IgD-negative memory B cell (primary cell): ENCODE data around the gene TSPAN5. TPM values are rescaled to one million over a fixed set of nuclear protein-coding genes. Genes with fewer than 3 reads are reported as not detected.

Source experiments
- H3K27ac Mint-ChIP-seq, 3 donors: one replicate each; pipeline ENCODE4 v1.8.0; 2020 to 2022; ENCODE audit warnings: mild to moderate bottlenecking in 3 of 3, mixed read lengths in 3 of 3, moderate library complexity in 1 of 3
- H3K27me3 Mint-ChIP-seq: one replicate; pipeline ENCODE4 v1.8.0; 2021; ENCODE audit warnings: mixed read lengths
- H3K36me3 Mint-ChIP-seq: one replicate; pipeline ENCODE4 v1.8.0; 2020; ENCODE audit warnings: mild to moderate bottlenecking, mixed read lengths
- H3K4me1 Mint-ChIP-seq, 3 donors: one replicate each; pipeline ENCODE4 v1.8.0; 2020 to 2022; ENCODE audit warnings: mixed read lengths in 3 of 3, mild to moderate bottlenecking in 1 of 3
- H3K4me3 Mint-ChIP-seq, 4 donors: one replicate each; pipeline ENCODE4 v1.8.0; 2020 to 2022; ENCODE audit warnings: mild to moderate bottlenecking in 4 of 4, mixed read lengths in 4 of 4, moderate library complexity in 3 of 4
- H3K9me3 Mint-ChIP-seq, 3 donors: one replicate each; pipeline ENCODE4 v1.8.0; 2020 to 2021; ENCODE audit warnings: mixed read lengths in 3 of 3, mild to moderate bottlenecking in 1 of 3
- polyA plus RNA-seq: library from polyadenylated mRNA; unstranded; fragments of 300-500 nt; fragmentation: Illumina TruSeq; gene quantifications from one replicate; pipeline ENCODE4 v1.2.3, GENCODE V29; 2021

TSPAN5 gene
- polyA plus RNA-seq, 1 donor from 2014 or later = 7.6 TPM

GRCh38 chr4:98611677-98612317 lies 46.6 kb downstream of the TSPAN5 start:
- Mint-ChIP-seq H3K9me3 (peaks cover 0 to 1% (median 0%) of the 10 kb centered on the region in 3 donors), H3K4me3 (no peak overlapping the region), H3K36me3 (peaks cover 3% of the 10 kb centered on the region)

GRCh38 chr4:98610926-98611676 lies 47.3 kb downstream of the TSPAN5 start:
- H3K36me3 Mint-ChIP-seq = peaks cover 3% of the 10 kb centered on the region
- peaks cover 1% of the 10 kb centered on the region for H3K27me3 Mint-ChIP-seq
- peaks cover 10 to 25% (median 22%) of the 10 kb centered on the region in 3 donors for H3K4me1 Mint-ChIP-seq
- H3K4me3 Mint-ChIP-seq = no peak overlapping the region
- H3K27ac Mint-ChIP-seq = no peak overlapping the region
- H3K9me3 Mint-ChIP-seq = peaks cover 0 to 1% (median 0%) of the 10 kb centered on the region in 3 donors

More at GRCh38 chr4:98611677-98612317, 46.6 kb downstream of the TSPAN5 start:
- no peak overlapping the region for H3K27ac Mint-ChIP-seq
- H3K4me1 Mint-ChIP-seq = peaks cover 10 to 25% (median 22%) of the 10 kb centered on the region in 3 donors
- peaks cover 1% of the 10 kb centered on the region for H3K27me3 Mint-ChIP-seq

GRCh38 chr4:98610431-98610830 lies 48.0 kb downstream of the TSPAN5 start:
- H3K27me3 Mint-ChIP-seq = peaks cover 1% of the 10 kb centered on the region
- peaks cover 0 to 1% (median 0%) of the 10 kb centered on the region in 3 donors for H3K9me3 Mint-ChIP-seq
- H3K36me3 Mint-ChIP-seq = peaks cover 3% of the 10 kb centered on the region
- H3K27ac Mint-ChIP-seq = no peak overlapping the region
- no peak overlapping the region for H3K4me3 Mint-ChIP-seq
- H3K4me1 Mint-ChIP-seq = peaks cover 10 to 25% (median 22%) of the 10 kb centered on the region in 3 donors

- Mint-ChIP-seq H3K9me3 (peaks cover 0 to 1% (median 0%) of the 10 kb centered on the region in 3 donors), H3K36me3 (peaks cover 3% of the 10 kb centered on the region), H3K4me1 (peaks cover 10 to 25% (median 22%) of the 10 kb centered on the region in 3 donors), H3K4me3 (no peak overlapping the region), H3K27me3 (peaks cover 1% of the 10 kb centered on the region), H3K27ac (no peak overlapping the region)
Measured at GRCh38 chr4:98609934-98610333, 48.5 kb downstream of the TSPAN5 start.

GRCh38 chr4:98608356-98608755 lies 50.1 kb downstream of the TSPAN5 start:
- Mint-ChIP-seq H3K36me3 (no peaks in the 10 kb centered on the region), H3K27ac (no peak overlapping the region), H3K4me3 (no peak overlapping the region), H3K4me1 (peaks cover 20 to 31% (median 21%) of the 10 kb centered on the region in 3 donors), H3K27me3 (peaks cover 1% of the 10 kb centered on the region), H3K9me3 (peaks cover 0 to 1% (median 0%) of the 10 kb centered on the region in 3 donors)

- Mint-ChIP-seq H3K4me1 (peaks cover 20 to 28% (median 23%) of the 10 kb centered on the region in 3 donors), H3K4me3 (no peak overlapping the region), H3K27me3 (no peaks in the 10 kb centered on the region), H3K9me3 (peaks cover 0 to 1% (median 0%) of the 10 kb centered on the region in 3 donors), H3K27ac (no peak overlapping the region), H3K36me3 (no peaks in the 10 kb centered on the region)
Measured at GRCh38 chr4:98606894-98607293, 51.5 kb downstream of the TSPAN5 start.

- no peak overlapping the region for H3K4me3 Mint-ChIP-seq
- peaks cover 0 to 10% (median 4%) of the 10 kb centered on the region in 3 donors for H3K9me3 Mint-ChIP-seq
- H3K4me1 Mint-ChIP-seq = peaks cover 16 to 30% (median 26%) of the 10 kb centered on the region in 3 donors
- H3K27me3 Mint-ChIP-seq = no peaks in the 10 kb centered on the region
- H3K36me3 Mint-ChIP-seq = no peaks in the 10 kb centered on the region
- H3K27ac Mint-ChIP-seq = no peak overlapping the region
Measured at GRCh38 chr4:98605216-98605615, 53.2 kb downstream of the TSPAN5 start.

- Mint-ChIP-seq H3K9me3 (peaks cover under 1 to 10% (median 6%) of the 10 kb centered on the region in 3 donors), H3K27ac (no peak overlapping the region), H3K27me3 (no peaks in the 10 kb centered on the region), H3K4me1 (peaks cover 16 to 30% (median 26%) of the 10 kb centered on the region in 3 donors), H3K36me3 (no peaks in the 10 kb centered on the region), H3K4me3 (peak overlapping the region in 1 of 4 donors; percentile 82)
Measured at GRCh38 chr4:98604723-98605122, 53.7 kb downstream of the TSPAN5 start.

GRCh38 chr4:98603683-98604521 lies 54.5 kb downstream of the TSPAN5 start:
- H3K4me3 Mint-ChIP-seq = peak overlapping the region in 2 of 4 donors; percentile 3 to 82
- no peaks in the 10 kb centered on the region for H3K36me3 Mint-ChIP-seq
- H3K27me3 Mint-ChIP-seq = no peaks in the 10 kb centered on the region
- H3K9me3 Mint-ChIP-seq = peaks cover 5 to 10% (median 8%) of the 10 kb centered on the region in 3 donors
- H3K4me1 Mint-ChIP-seq = peaks cover 15 to 26% (median 25%) of the 10 kb centered on the region in 3 donors
- H3K27ac Mint-ChIP-seq = no peak overlapping the region

- no peaks in the 10 kb centered on the region for H3K36me3 Mint-ChIP-seq
- H3K27me3 Mint-ChIP-seq = no peaks in the 10 kb centered on the region
- H3K4me3 Mint-ChIP-seq = no peak overlapping the region
Measured at GRCh38 chr4:98602270-98602669, 56.1 kb downstream of the TSPAN5 start.

GRCh38 chr4:98601708-98602107 lies 56.7 kb downstream of the TSPAN5 start:
- no peaks in the 10 kb centered on the region for H3K36me3 Mint-ChIP-seq
- H3K27me3 Mint-ChIP-seq = no peaks in the 10 kb centered on the region
- H3K4me3 Mint-ChIP-seq = peak overlapping the region in 1 of 4 donors; percentile 25
- H3K27ac Mint-ChIP-seq = no peak overlapping the region
- peaks cover 11 to 23% (median 22%) of the 10 kb centered on the region in 3 donors for H3K4me1 Mint-ChIP-seq
- H3K9me3 Mint-ChIP-seq = peaks cover 5 to 10% (median 7%) of the 10 kb centered on the region in 3 donors

More at GRCh38 chr4:98602270-98602669, 56.1 kb downstream of the TSPAN5 start:
- Mint-ChIP-seq H3K4me1 (peaks cover 11 to 23% (median 22%) of the 10 kb centered on the region in 3 donors), H3K27ac (no peak overlapping the region), H3K9me3 (peaks cover 5 to 10% (median 7%) of the 10 kb centered on the region in 3 donors)

- peaks cover 5 to 10% (median 7%) of the 10 kb centered on the region in 3 donors for H3K9me3 Mint-ChIP-seq
Measured at GRCh38 chr4:98599617-98600205, 58.7 kb downstream of the TSPAN5 start.

GRCh38 chr4:98586962-98587354 lies 71.5 kb downstream of the TSPAN5 start:
- peaks cover 2 to 12% (median 3%) of the 10 kb centered on the region in 3 donors for H3K4me1 Mint-ChIP-seq
- no peak overlapping the region for H3K27ac Mint-ChIP-seq
- peaks cover 0 to 3% (median 0%) of the 10 kb centered on the region in 3 donors for H3K9me3 Mint-ChIP-seq
- H3K4me3 Mint-ChIP-seq = no peak overlapping the region
- no peaks in the 10 kb centered on the region for H3K36me3 Mint-ChIP-seq
- no peaks in the 10 kb centered on the region for H3K27me3 Mint-ChIP-seq

More at GRCh38 chr4:98599617-98600205, 58.7 kb downstream of the TSPAN5 start:
- no peaks in the 10 kb centered on the region for H3K27me3 Mint-ChIP-seq
- H3K27ac Mint-ChIP-seq = no peak overlapping the region
- H3K36me3 Mint-ChIP-seq = no peaks in the 10 kb centered on the region
- peaks cover 11 to 23% (median 22%) of the 10 kb centered on the region in 3 donors for H3K4me1 Mint-ChIP-seq
- H3K4me3 Mint-ChIP-seq = no peak overlapping the region

- H3K36me3 Mint-ChIP-seq = no peaks in the 10 kb centered on the region
- H3K27me3 Mint-ChIP-seq = no peaks in the 10 kb centered on the region
- peaks cover 0 to 3% (median 0%) of the 10 kb centered on the region in 3 donors for H3K9me3 Mint-ChIP-seq
- peaks cover 3 to 15% (median 6%) of the 10 kb centered on the region in 3 donors for H3K4me1 Mint-ChIP-seq
- no peak overlapping the region for H3K27ac Mint-ChIP-seq
- H3K4me3 Mint-ChIP-seq = no peak overlapping the region
Measured at GRCh38 chr4:98586291-98586961, 72.0 kb downstream of the TSPAN5 start.
